ENCODE results near the gene RBM20.
A peak's percentile ranks its signal among the peaks of the same experiment; 100 is the strongest.

The RBM20 gene

GRCh38 chr10:110845756-110846620, 201.9 kb downstream of the RBM20 start:
- TF ChIP-seq CTCF (IDR thresholded peaks at IDR 0.05): no peak
- no peak overlapping the region for H3K9ac ChIP-seq
- H3K27ac ChIP-seq: peak overlapping the region; percentile 47
- no peak overlapping the region for H3K4me2 ChIP-seq (ENCODE audit: low read length)
- no peaks in the 10 kb centered on the region for H3K36me3 ChIP-seq (ENCODE audit: control insufficient read depth, insufficient read depth, low read length)
- H3K79me2 ChIP-seq: no peaks in the 10 kb centered on the region
- H2AFZ ChIP-seq: peak overlapping the region; percentile 59
- no peaks in the 10 kb centered on the region for H3K9me3 ChIP-seq (ENCODE audit: control insufficient read depth, low read length)
- H3K27me3 ChIP-seq (ENCODE audit: control insufficient read depth, insufficient read depth, low read length): no peaks in the 10 kb centered on the region
- H3K4me3 ChIP-seq (ENCODE audit: low read depth, low read length): no peak overlapping the region
- peaks cover 35% of the 10 kb centered on the region for H3K4me1 ChIP-seq

- Histone ChIP-seq H3K4me1 (peaks cover 34% of the 10 kb centered on the region), H3K27me3 (ENCODE audit: control insufficient read depth, insufficient read depth, low read length) (no peaks in the 10 kb centered on the region), H3K27ac (peak overlapping the region; percentile 7), H3K4me2 (ENCODE audit: low read length) (no peak overlapping the region), H3K9me3 (ENCODE audit: control insufficient read depth, low read length) (no peaks in the 10 kb centered on the region), H3K9ac (no peak overlapping the region), H3K79me2 (peaks cover 3% of the 10 kb centered on the region), H3K4me3 (ENCODE audit: low read depth, low read length) (no peak overlapping the region), H2AFZ (no peak overlapping the region), H3K36me3 (ENCODE audit: control insufficient read depth, insufficient read depth, low read length) (no peaks in the 10 kb centered on the region)
- no peak for TF ChIP-seq CTCF (IDR thresholded peaks at IDR 0.05)
Observed at GRCh38 chr10:110847374-110847773, 203.2 kb downstream of the RBM20 start.

- Histone ChIP-seq H3K4me3 (ENCODE audit: low read depth, low read length) (no peak overlapping the region), H3K79me2 (peaks cover 3% of the 10 kb centered on the region), H3K36me3 (ENCODE audit: control insufficient read depth, insufficient read depth, low read length) (no peaks in the 10 kb centered on the region), H3K9ac (no peak overlapping the region), H3K9me3 (ENCODE audit: control insufficient read depth, low read length) (no peaks in the 10 kb centered on the region), H3K4me2 (ENCODE audit: low read length) (no peak overlapping the region), H2AFZ (no peak overlapping the region), H3K4me1 (peaks cover 33% of the 10 kb centered on the region), H3K27me3 (ENCODE audit: control insufficient read depth, insufficient read depth, low read length) (no peaks in the 10 kb centered on the region), H3K27ac (no peak overlapping the region)
- no peak for TF ChIP-seq CTCF (IDR thresholded peaks at IDR 0.05)
Observed at GRCh38 chr10:110848106-110848505, 204.0 kb downstream of the RBM20 start.

- H3K36me3 ChIP-seq (ENCODE audit: control insufficient read depth, insufficient read depth, low read length): no peaks in the 10 kb centered on the region
- no peak overlapping the region for H3K27ac ChIP-seq
- H3K79me2 ChIP-seq: peaks cover 8% of the 10 kb centered on the region
- no peak for TF ChIP-seq CTCF (IDR thresholded peaks at IDR 0.05)
- H3K27me3 ChIP-seq (ENCODE audit: control insufficient read depth, insufficient read depth, low read length): no peaks in the 10 kb centered on the region
- H3K4me3 ChIP-seq (ENCODE audit: low read depth, low read length): no peak overlapping the region
- H3K4me1 ChIP-seq: peaks cover 38% of the 10 kb centered on the region
- no peak overlapping the region for H3K4me2 ChIP-seq (ENCODE audit: low read length)
- H3K9me3 ChIP-seq (ENCODE audit: control insufficient read depth, low read length): no peaks in the 10 kb centered on the region
- no peak overlapping the region for H3K9ac ChIP-seq
- no peak overlapping the region for H2AFZ ChIP-seq
Observed at GRCh38 chr10:110850099-110850498, 206.0 kb downstream of the RBM20 start.

All from parathyroid adenoma (tissue), 2 donors.